ENCODE data around the gene ZEB2. TPM values are rescaled to one million over a fixed set of nuclear protein-coding genes. Genes with fewer than 3 reads are reported as not detected.
A peak's percentile ranks its signal among the peaks of the same experiment; 100 is the strongest.

Gene ZEB2
- total RNA-seq, 4 donors from 2014 or later: 148 to 290 (median 218) TPM

DNA sequence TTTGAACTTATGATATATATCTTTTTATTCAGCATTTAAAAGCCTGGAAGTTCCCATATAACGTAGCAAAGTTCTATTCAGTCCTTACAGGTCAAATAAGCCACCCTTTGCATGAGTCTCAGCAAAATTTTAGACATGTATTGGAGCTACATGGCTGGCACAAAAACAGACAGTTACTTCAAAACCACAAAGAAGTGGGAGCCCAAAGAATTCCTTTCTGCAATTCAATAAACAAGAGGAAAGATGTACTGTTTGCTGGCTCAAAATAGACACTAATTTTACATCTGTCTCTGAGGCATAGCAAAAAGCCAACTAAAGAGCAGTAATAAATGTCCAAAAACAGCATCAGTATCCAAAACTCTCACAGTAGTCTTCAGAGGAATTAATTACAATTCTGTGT lies 87.0 kb downstream of the ZEB2 start:
- Histone ChIP-seq H3K9me3 (no peaks in the 10 kb centered on the region), H3K4me1 (peaks cover 0 to 90% (median 44%) of the 10 kb centered on the region in 4 donors), H3K27me3 (no peaks in the 10 kb centered on the region), H3K4me3 (no peak overlapping the region), H3K27ac (peak overlapping the region; percentile 67 to 90 (median 80)), H3K36me3 (no peaks in the 10 kb centered on the region)
- WGBS, 2 donors: 31 to 35% methylated on average over 1 of the region's 1 CpG
- TF ChIP-seq POLR2A (IDR thresholded peaks at IDR 0.05) (no peak), EP300 (IDR thresholded peaks at IDR 0.05) (no peak)
- TF ChIP-seq, protein P1, sequence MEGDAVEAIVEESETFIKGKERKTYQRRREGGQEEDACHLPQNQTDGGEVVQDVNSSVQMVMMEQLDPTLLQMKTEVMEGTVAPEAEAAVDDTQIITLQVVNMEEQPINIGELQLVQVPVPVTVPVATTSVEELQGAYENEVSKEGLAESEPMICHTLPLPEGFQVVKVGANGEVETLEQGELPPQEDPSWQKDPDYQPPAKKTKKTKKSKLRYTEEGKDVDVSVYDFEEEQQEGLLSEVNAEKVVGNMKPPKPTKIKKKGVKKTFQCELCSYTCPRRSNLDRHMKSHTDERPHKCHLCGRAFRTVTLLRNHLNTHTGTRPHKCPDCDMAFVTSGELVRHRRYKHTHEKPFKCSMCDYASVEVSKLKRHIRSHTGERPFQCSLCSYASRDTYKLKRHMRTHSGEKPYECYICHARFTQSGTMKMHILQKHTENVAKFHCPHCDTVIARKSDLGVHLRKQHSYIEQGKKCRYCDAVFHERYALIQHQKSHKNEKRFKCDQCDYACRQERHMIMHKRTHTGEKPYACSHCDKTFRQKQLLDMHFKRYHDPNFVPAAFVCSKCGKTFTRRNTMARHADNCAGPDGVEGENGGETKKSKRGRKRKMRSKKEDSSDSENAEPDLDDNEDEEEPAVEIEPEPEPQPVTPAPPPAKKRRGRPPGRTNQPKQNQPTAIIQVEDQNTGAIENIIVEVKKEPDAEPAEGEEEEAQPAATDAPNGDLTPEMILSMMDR (IDR thresholded peaks at IDR 0.05): no peak
- no peak for DNase-seq (ENCODE audit: low spot score in 2 of 2)

DNA sequence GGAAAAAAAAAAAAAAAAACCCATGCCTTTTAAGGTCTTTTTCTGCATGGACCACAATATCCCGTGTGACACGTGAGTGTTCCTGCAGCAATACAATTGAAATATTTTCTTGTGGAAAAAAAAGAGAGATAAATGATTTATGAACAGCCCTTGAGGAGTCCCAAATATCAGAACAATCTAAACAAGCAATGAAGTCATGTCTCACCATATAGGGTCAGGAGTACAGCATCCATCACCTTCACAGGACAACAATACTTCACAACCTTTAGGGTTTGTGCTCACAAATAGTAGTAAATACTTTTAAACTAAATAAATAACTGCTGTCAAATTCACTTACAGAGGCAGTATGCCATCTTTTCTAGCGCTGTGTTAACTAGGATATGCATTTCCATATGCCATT lies 87.9 kb downstream of the ZEB2 start:
- Histone ChIP-seq H3K27ac (peak overlapping the region; percentile 67 to 90 (median 80)), H3K27me3 (no peaks in the 10 kb centered on the region), H3K4me1 (peaks cover 0 to 90% (median 52%) of the 10 kb centered on the region in 4 donors), H3K4me3 (no peak overlapping the region), H3K9me3 (no peaks in the 10 kb centered on the region), H3K36me3 (no peaks in the 10 kb centered on the region)
- WGBS, 2 donors: 37 to 52% methylated on average over 3 of the region's 3 CpGs
- no peak for DNase-seq (ENCODE audit: low spot score in 2 of 2)
- TF ChIP-seq EP300 (IDR thresholded peaks at IDR 0.05): no peak
- no peak for TF ChIP-seq POLR2A (IDR thresholded peaks at IDR 0.05)
- TF ChIP-seq, protein P1 (IDR thresholded peaks at IDR 0.05): no peak

DNA sequence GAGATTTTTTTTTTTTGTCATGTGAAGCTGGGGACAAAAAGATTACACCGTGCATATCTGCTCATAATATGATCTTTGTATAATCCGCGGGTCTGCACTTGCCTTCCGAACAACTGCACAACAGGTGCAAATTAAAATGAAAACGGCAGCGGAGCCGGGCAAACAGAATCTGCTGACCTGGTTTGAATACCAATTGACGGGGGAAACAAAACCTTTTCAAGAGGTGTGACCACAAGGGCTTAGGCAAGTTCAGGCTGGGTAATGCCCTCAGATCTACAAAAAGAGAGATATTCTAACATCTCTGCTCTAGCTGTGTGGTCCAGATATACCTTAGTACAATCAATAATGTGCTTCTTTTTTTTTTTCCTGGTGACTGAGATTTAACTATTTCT lies 88.5 kb downstream of the ZEB2 start:
- TF ChIP-seq EP300 (IDR thresholded peaks at IDR 0.05) (no peak), POLR2A (IDR thresholded peaks at IDR 0.05) (no peak)
- TF ChIP-seq, protein P1 (IDR thresholded peaks at IDR 0.05): no peak
- Histone ChIP-seq H3K9me3 (no peaks in the 10 kb centered on the region), H3K27ac (peak overlapping the region; percentile 67 to 90 (median 80)), H3K4me1 (peaks cover 0 to 90% (median 55%) of the 10 kb centered on the region in 4 donors), H3K27me3 (no peaks in the 10 kb centered on the region), H3K36me3 (no peaks in the 10 kb centered on the region), H3K4me3 (peak overlapping the region in 3 of 4 donors; percentile 10 to 19 (median 11))
- 29 to 30% methylated on average over 8 of the region's 8 CpGs for WGBS, 2 donors
- DNase-seq (ENCODE audit: low spot score in 2 of 2): no peak

DNA sequence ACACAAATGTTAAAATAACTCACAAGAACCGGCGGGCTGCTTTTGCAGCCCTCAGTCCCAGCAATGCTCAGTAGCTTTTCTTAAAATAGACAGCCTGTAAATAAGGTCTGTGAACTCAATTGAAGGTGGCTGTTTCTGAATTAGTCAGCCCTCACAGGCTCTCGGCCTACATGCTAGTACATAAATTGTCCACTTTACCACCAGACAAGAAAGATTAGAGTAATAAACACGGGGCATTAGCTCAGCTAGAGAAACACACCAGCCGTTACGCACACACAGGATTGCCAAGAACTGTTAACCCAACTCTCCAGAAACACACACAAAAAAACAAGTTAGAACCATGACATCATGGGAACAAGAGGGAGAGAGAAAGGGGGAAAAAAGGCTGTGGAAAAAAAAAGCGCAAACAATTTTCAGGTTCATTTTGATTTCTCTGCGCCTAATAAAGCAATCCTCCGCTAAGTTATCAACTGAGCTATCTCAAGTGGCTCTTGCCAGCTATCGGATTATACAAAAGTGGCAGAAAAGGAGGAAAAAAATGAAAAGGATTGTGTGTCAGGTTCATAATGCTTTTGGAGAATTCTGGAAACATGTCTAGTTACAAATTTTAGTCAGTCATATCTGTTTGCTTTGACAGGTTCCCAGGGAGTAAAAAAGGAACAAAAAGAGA lies 89.1 kb downstream of the ZEB2 start:
- WGBS, 2 donors: 27 to 38% methylated on average over 10 of the region's 10 CpGs
- peak overlapping the region; percentile 67 to 90 (median 80) for H3K27ac ChIP-seq
- H3K4me3 ChIP-seq: peak overlapping the region in 3 of 4 donors; percentile 10 to 19 (median 11)

More for the DNA sequence above, 89.1 kb downstream of the ZEB2 start:
- Histone ChIP-seq H3K4me1 (peaks cover 0 to 92% (median 59%) of the 10 kb centered on the region in 4 donors), H3K36me3 (no peaks in the 10 kb centered on the region), H3K9me3 (no peaks in the 10 kb centered on the region), H3K27me3 (no peaks in the 10 kb centered on the region)
- no peak for DNase-seq (ENCODE audit: low spot score in 2 of 2)
- TF ChIP-seq EP300 (IDR thresholded peaks at IDR 0.05) (peak in 1 of 2 donors; percentile 84), POLR2A (IDR thresholded peaks at IDR 0.05) (no peak)
- TF ChIP-seq, protein P1 (IDR thresholded peaks at IDR 0.05): no peak
